HepG2 (cell line): ENCODE data around the gene CFAP69. TPM values are rescaled to one million over a fixed set of nuclear protein-coding genes. Genes with fewer than 3 reads are reported as not detected.

Experiments
- AGO1 ChIP-seq: fragments of 200-400 bp; formaldehyde crosslinking; IDR thresholded peaks from 2 replicates; pipeline ENCODE4 v1.6.1; 2017; ENCODE audit warnings: mild to moderate bottlenecking, low read depth, low read length, moderate library complexity; ENCODE audit not compliant: poor library complexity, severe bottlenecking
- FOXA3 ChIP-seq: IDR thresholded peaks from 2 replicates; pipeline ENCODE4 v1.6.1; 2016; ENCODE audit warnings: missing genetic modification reagents, missing compliant biosample characterization
- IKZF4 ChIP-seq: sonication (generic); formaldehyde crosslinking; IDR thresholded peaks from 2 replicates; pipeline ENCODE4 v1.5.1; 2020; ENCODE audit warnings: borderline replicate concordance, mild to moderate bottlenecking, low read depth, missing genetic modification reagents; ENCODE audit errors: not compliant biosample characterization
- PHF8 ChIP-seq: sonication (generic); formaldehyde crosslinking; IDR thresholded peaks from 2 replicates; pipeline ENCODE4 v1.5.0; 2020; ENCODE audit warnings: missing genetic modification reagents
- SIN3A ChIP-seq: IDR thresholded peaks from 2 replicates; pipeline ENCODE4 v1.6.1; 2011; ENCODE audit warnings: low read depth, mild to moderate bottlenecking, control low read depth, low read length, borderline replicate concordance
- SMAD1 ChIP-seq: sonication (generic); formaldehyde crosslinking; IDR thresholded peaks from 2 replicates; pipeline ENCODE4 v1.4.0; 2020; ENCODE audit warnings: missing genetic modification reagents, low read depth, mild to moderate bottlenecking, borderline replicate concordance
- SMAD9 ChIP-seq: sonication (generic); formaldehyde crosslinking; IDR thresholded peaks from 2 replicates; pipeline ENCODE4 v1.5.1; 2020; ENCODE audit warnings: mild to moderate bottlenecking, missing genetic modification reagents
- SNRNP70 ChIP-seq: fragments of 200-400 bp; formaldehyde crosslinking; IDR thresholded peaks from 2 replicates; pipeline ENCODE4 v1.6.1; 2017; ENCODE audit warnings: mild to moderate bottlenecking, low read depth, low read length, moderate library complexity
- SRSF1 ChIP-seq: fragments of 200-400 bp; formaldehyde crosslinking; optimal IDR thresholded peaks from 2 replicates; pipeline ENCODE3; 2017; ENCODE audit warnings: mild to moderate bottlenecking, low read depth, low read length, moderate library complexity
- TCF12 ChIP-seq, 2 experiments: fragments of 450-650 bp in 1 of 2; sonication (generic) in 1 of 2; formaldehyde crosslinking in 1 of 2; IDR thresholded peaks; 2 replicates each; pipeline versions ENCODE4 v1.6.1 to v1.8.0; 2017 to 2022; ENCODE audit warnings: antibody characterized with exemption in 1 of 2, mild to moderate bottlenecking in 1 of 2, missing genetic modification reagents in 1 of 2, moderate library complexity in 1 of 2
- TEAD3 ChIP-seq: optimal IDR thresholded peaks from 2 replicates; pipeline ENCODE3; 2016; ENCODE audit warnings: borderline replicate concordance
- TERF1 ChIP-seq: sonication (generic); formaldehyde crosslinking; IDR thresholded peaks from 2 replicates; pipeline ENCODE4 v1.8.0; 2022; ENCODE audit warnings: mild to moderate bottlenecking, missing genetic modification reagents, moderate library complexity
- ZBED4 ChIP-seq: sonication (generic); formaldehyde crosslinking; IDR thresholded peaks from 2 replicates; pipeline ENCODE4 v1.4.0; 2020; ENCODE audit warnings: missing genetic modification reagents, borderline replicate concordance
- ZBTB7B ChIP-seq: sonication (generic); formaldehyde crosslinking; IDR thresholded peaks from 2 replicates; pipeline ENCODE4 v1.4.0; 2020; ENCODE audit warnings: missing genetic modification reagents
- ZC3H4 ChIP-seq: sonication (generic); formaldehyde crosslinking; IDR thresholded peaks from 2 replicates; pipeline ENCODE4 v1.4.0; 2020; ENCODE audit warnings: missing genetic modification reagents, borderline replicate concordance
- ZKSCAN8 ChIP-seq: IDR thresholded peaks from 2 replicates; pipeline ENCODE4 v1.6.1; 2016; ENCODE audit warnings: borderline replicate concordance, missing genetic modification reagents, missing compliant biosample characterization
- ZNF547 ChIP-seq: sonication (generic); formaldehyde crosslinking; IDR thresholded peaks from 2 replicates; pipeline ENCODE4 v1.5.1; 2020; ENCODE audit warnings: mild to moderate bottlenecking, missing genetic modification reagents
- ZNF740 ChIP-seq: sonication (generic); formaldehyde crosslinking; IDR thresholded peaks from 2 replicates; pipeline ENCODE4 v1.4.0; 2020; ENCODE audit warnings: missing genetic modification reagents
- polyA plus RNA-seq, 8 experiments: library from polyadenylated mRNA; depleted of rRNA in 3 of 8; stranded (reverse) in 7 of 8; unstranded in 1 of 8; fragments of >200 nt; fragmentation: Illumina TruSeq in 4 of 8; extraction: Trizol in 4 of 8; gene quantifications; 2 replicates each; pipeline versions ENCODE4 v1.2.1 to v1.2.3, GENCODE V29; 2011 to 2016; ENCODE audit warnings: low read depth in 4 of 8, missing spikeins in 1 of 8, mixed read lengths in 1 of 8; ENCODE audit not compliant: insufficient read depth in 1 of 8
- total RNA-seq, 5 experiments: library from RNA; depleted of rRNA; stranded (reverse); fragments of >200 nt; fragmentation: Illumina TruSeq; extraction: Trizol; gene quantifications; 2 replicates each; pipeline ENCODE4 v1.2.3, GENCODE V29; 2016; ENCODE audit warnings: low read depth in 1 of 5

CFAP69 gene
- total and polyA plus RNA-seq, 2 of the 13 experiments (the other 11 are each of a cell fraction or from before 2014, with no cell fraction given), result 2.2 to 4.0 TPM

GRCh38 chr7:90210981-90211380, 34.0 kb upstream of the CFAP69 start (continued):
- no peak for TF ChIP-seq ZBED4 (CRISPR knock-in tag)
- no peak for TF ChIP-seq AGO1
- no peak for TF ChIP-seq SMAD1 (CRISPR knock-in tag)
- no peak for TF ChIP-seq SRSF1
- TF ChIP-seq PHF8, result no peak
- TF ChIP-seq FOXA3 (CRISPR knock-in tag), result peak; percentile 20; the same call in 1 of the 2 replicates
- TF ChIP-seq TEAD3, result peak; percentile 31
- no peak; the same call in 1 of the 2 replicates for TF ChIP-seq SIN3A
- no peak for TF ChIP-seq TCF12 (IDR thresholded peaks at IDR 0.05)
- TF ChIP-seq TCF12 (CRISPR knock-in tag; IDR thresholded peaks at IDR 0.05), result no peak
- TF ChIP-seq IKZF4, result peak; percentile 13
- peak; percentile 84; the same call in 1 of the 2 replicates for TF ChIP-seq ZC3H4
- no peak for TF ChIP-seq ZNF740 (CRISPR knock-in tag)
- TF ChIP-seq ZKSCAN8, result peak; percentile 1; the same call in 1 of the 2 replicates
- TF ChIP-seq ZNF547 (CRISPR knock-in tag), result no peak
- 0 out of 2 replicates have a peak, but pooled peaks have one; percentile 29 for TF ChIP-seq ZBTB7B (CRISPR knock-in tag)
- TF ChIP-seq SMAD9 (CRISPR knock-in tag), result no peak
- TF ChIP-seq TERF1 (CRISPR knock-in tag), result no peak
- TF ChIP-seq SNRNP70, result no peak
